ENCODE results near the gene TNFAIP2.

The TNFAIP2 gene

GRCh38 chr14:103087343-103087835 lies 35.9 kb upstream of the TNFAIP2 start:
- Histone ChIP-seq H3K4me3 (ENCODE audit: low read length) (no peak overlapping the region), H3K27me3 (ENCODE audit: control insufficient read depth, insufficient read depth, low read length) (peaks cover 41% of the 10 kb centered on the region), H3K27ac (ENCODE audit: low read length) (no peak overlapping the region), H3K9me3 (ENCODE audit: control insufficient read depth, low read depth, low read length) (no peaks in the 10 kb centered on the region), H3K9ac (ENCODE audit: low read length) (no peak overlapping the region), H3K4me1 (ENCODE audit: control insufficient read depth, low read depth, low read length) (no peaks in the 10 kb centered on the region), H3K36me3 (ENCODE audit: control insufficient read depth, low read depth, low read length) (no peaks in the 10 kb centered on the region)

GRCh38 chr14:103088921-103089320 lies 34.3 kb upstream of the TNFAIP2 start:
- H3K4me1 ChIP-seq (ENCODE audit: control insufficient read depth, low read depth, low read length): no peaks in the 10 kb centered on the region
- no peaks in the 10 kb centered on the region for H3K36me3 ChIP-seq (ENCODE audit: control insufficient read depth, low read depth, low read length)
- no peak overlapping the region for H3K27ac ChIP-seq (ENCODE audit: low read length)
- no peaks in the 10 kb centered on the region for H3K9me3 ChIP-seq (ENCODE audit: control insufficient read depth, low read depth, low read length)
- peaks cover 26% of the 10 kb centered on the region for H3K27me3 ChIP-seq (ENCODE audit: control insufficient read depth, insufficient read depth, low read length)
- no peak overlapping the region for H3K9ac ChIP-seq (ENCODE audit: low read length)
- H3K4me3 ChIP-seq (ENCODE audit: low read length): no peak overlapping the region

GRCh38 chr14:103089386-103090335 lies 33.6 kb upstream of the TNFAIP2 start:
- no peaks in the 10 kb centered on the region for H3K9me3 ChIP-seq (ENCODE audit: control insufficient read depth, low read depth, low read length)
- H3K4me1 ChIP-seq (ENCODE audit: control insufficient read depth, low read depth, low read length): no peaks in the 10 kb centered on the region
- H3K4me3 ChIP-seq (ENCODE audit: low read length): no peak overlapping the region
- H3K27me3 ChIP-seq (ENCODE audit: control insufficient read depth, insufficient read depth, low read length): peaks cover 19% of the 10 kb centered on the region
- no peak overlapping the region for H3K27ac ChIP-seq (ENCODE audit: low read length)
- H3K9ac ChIP-seq (ENCODE audit: low read length): no peak overlapping the region
- no peaks in the 10 kb centered on the region for H3K36me3 ChIP-seq (ENCODE audit: control insufficient read depth, low read depth, low read length)

- Histone ChIP-seq H3K4me1 (ENCODE audit: control insufficient read depth, low read depth, low read length) (no peaks in the 10 kb centered on the region), H3K27me3 (ENCODE audit: control insufficient read depth, insufficient read depth, low read length) (peaks cover 12% of the 10 kb centered on the region), H3K4me3 (ENCODE audit: low read length) (no peak overlapping the region), H3K36me3 (ENCODE audit: control insufficient read depth, low read depth, low read length) (no peaks in the 10 kb centered on the region), H3K9ac (ENCODE audit: low read length) (no peak overlapping the region), H3K27ac (ENCODE audit: low read length) (no peak overlapping the region), H3K9me3 (ENCODE audit: control insufficient read depth, low read depth, low read length) (no peaks in the 10 kb centered on the region)
Observed at GRCh38 chr14:103090481-103091020, 32.7 kb upstream of the TNFAIP2 start.

- Histone ChIP-seq H3K36me3 (ENCODE audit: control insufficient read depth, low read depth, low read length) (no peaks in the 10 kb centered on the region), H3K9ac (ENCODE audit: low read length) (no peak overlapping the region), H3K4me1 (ENCODE audit: control insufficient read depth, low read depth, low read length) (no peaks in the 10 kb centered on the region), H3K4me3 (ENCODE audit: low read length) (peak overlapping the region; percentile 30), H3K27ac (ENCODE audit: low read length) (no peak overlapping the region), H3K27me3 (ENCODE audit: control insufficient read depth, insufficient read depth, low read length) (peaks cover 12% of the 10 kb centered on the region), H3K9me3 (ENCODE audit: control insufficient read depth, low read depth, low read length) (no peaks in the 10 kb centered on the region)
Observed at GRCh38 chr14:103091041-103091882, 32.0 kb upstream of the TNFAIP2 start.

- Histone ChIP-seq H3K9ac (ENCODE audit: low read length) (no peak overlapping the region), H3K27me3 (ENCODE audit: control insufficient read depth, insufficient read depth, low read length) (peaks cover 12% of the 10 kb centered on the region), H3K4me3 (ENCODE audit: low read length) (peak overlapping the region; percentile 30), H3K4me1 (ENCODE audit: control insufficient read depth, low read depth, low read length) (no peaks in the 10 kb centered on the region), H3K27ac (ENCODE audit: low read length) (no peak overlapping the region), H3K9me3 (ENCODE audit: control insufficient read depth, low read depth, low read length) (no peaks in the 10 kb centered on the region), H3K36me3 (ENCODE audit: control insufficient read depth, low read depth, low read length) (no peaks in the 10 kb centered on the region)
Observed at GRCh38 chr14:103091883-103092222, 31.4 kb upstream of the TNFAIP2 start.

- Histone ChIP-seq H3K27me3 (ENCODE audit: control insufficient read depth, insufficient read depth, low read length) (peaks cover 12% of the 10 kb centered on the region), H3K4me1 (ENCODE audit: control insufficient read depth, low read depth, low read length) (no peaks in the 10 kb centered on the region), H3K36me3 (ENCODE audit: control insufficient read depth, low read depth, low read length) (no peaks in the 10 kb centered on the region), H3K9ac (ENCODE audit: low read length) (no peak overlapping the region), H3K4me3 (ENCODE audit: low read length) (no peak overlapping the region), H3K9me3 (ENCODE audit: control insufficient read depth, low read depth, low read length) (no peaks in the 10 kb centered on the region), H3K27ac (ENCODE audit: low read length) (no peak overlapping the region)
Observed at GRCh38 chr14:103093856-103094405, 29.3 kb upstream of the TNFAIP2 start.

- H3K9me3 ChIP-seq (ENCODE audit: control insufficient read depth, low read depth, low read length): no peaks in the 10 kb centered on the region
- no peak within 1 kb of the TSS for H3K9ac ChIP-seq (ENCODE audit: low read length)
- H3K4me3 ChIP-seq (ENCODE audit: low read length): no peak within 1 kb of the TSS
- H3K27ac ChIP-seq (ENCODE audit: low read length): no peak within 1 kb of the TSS
- H3K4me1 ChIP-seq (ENCODE audit: control insufficient read depth, low read depth, low read length): no peaks in the 10 kb centered on the region
- H3K36me3 ChIP-seq (ENCODE audit: control insufficient read depth, low read depth, low read length): no peaks in the 10 kb centered on the region
- H3K27me3 ChIP-seq (ENCODE audit: control insufficient read depth, insufficient read depth, low read length): peaks cover 12% of the 10 kb centered on the region
Observed at GRCh38 chr14:103094406-103095209, 28.7 kb upstream of the TNFAIP2 start, which contains the start of gene EXOC3L4. Gene EXOC3L4 (plus strand): TSS chr14:103094725. CDS start chr14:103100220, 5,495 bp downstream.

- Histone ChIP-seq H3K4me1 (ENCODE audit: control insufficient read depth, low read depth, low read length) (peaks cover 1% of the 10 kb centered on the region), H3K4me3 (ENCODE audit: low read length) (no peak overlapping the region), H3K27ac (ENCODE audit: low read length) (no peak overlapping the region), H3K9ac (ENCODE audit: low read length) (no peak overlapping the region), H3K9me3 (ENCODE audit: control insufficient read depth, low read depth, low read length) (no peaks in the 10 kb centered on the region), H3K36me3 (ENCODE audit: control insufficient read depth, low read depth, low read length) (no peaks in the 10 kb centered on the region), H3K27me3 (ENCODE audit: control insufficient read depth, insufficient read depth, low read length) (peaks cover 9% of the 10 kb centered on the region)
Observed at GRCh38 chr14:103095210-103095778, 28.0 kb upstream of the TNFAIP2 start.

GRCh38 chr14:103096387-103096786 lies 26.9 kb upstream of the TNFAIP2 start:
- Histone ChIP-seq H3K36me3 (ENCODE audit: control insufficient read depth, low read depth, low read length) (no peaks in the 10 kb centered on the region), H3K9me3 (ENCODE audit: control insufficient read depth, low read depth, low read length) (no peaks in the 10 kb centered on the region), H3K27me3 (ENCODE audit: control insufficient read depth, insufficient read depth, low read length) (no peaks in the 10 kb centered on the region), H3K4me3 (ENCODE audit: low read length) (no peak overlapping the region), H3K9ac (ENCODE audit: low read length) (no peak overlapping the region), H3K4me1 (ENCODE audit: control insufficient read depth, low read depth, low read length) (peaks cover 5% of the 10 kb centered on the region), H3K27ac (ENCODE audit: low read length) (no peak overlapping the region)
